HL-60 (cell line): Measurements from ENCODE around the gene POLN.

Source experiments
- CTCF ChIP-seq: IDR thresholded peaks from one replicate; pipeline ENCODE4 v1.5.1; 2011; ENCODE audit warnings: low read length, control low read depth, inconsistent platforms; ENCODE audit not compliant: insufficient read depth
- POLR2AphosphoS5 ChIP-seq: IDR thresholded peaks from 2 replicates; pipeline ENCODE4 v1.6.1; 2012; ENCODE audit warnings: low read depth

GRCh38 chr4:2125023-2125422 is 116.9 kb downstream of the POLN start:
- TF ChIP-seq CTCF (no peak), POLR2AphosphoS5 (no peak)
